Measurements from ENCODE around the gene FGF14. TPM values are rescaled to one million over a fixed set of nuclear protein-coding genes. Genes with fewer than 3 reads are reported as not detected.

FGF14 gene
- total RNA-seq, 2 experiments from 2014 or later = not detected

DNA sequence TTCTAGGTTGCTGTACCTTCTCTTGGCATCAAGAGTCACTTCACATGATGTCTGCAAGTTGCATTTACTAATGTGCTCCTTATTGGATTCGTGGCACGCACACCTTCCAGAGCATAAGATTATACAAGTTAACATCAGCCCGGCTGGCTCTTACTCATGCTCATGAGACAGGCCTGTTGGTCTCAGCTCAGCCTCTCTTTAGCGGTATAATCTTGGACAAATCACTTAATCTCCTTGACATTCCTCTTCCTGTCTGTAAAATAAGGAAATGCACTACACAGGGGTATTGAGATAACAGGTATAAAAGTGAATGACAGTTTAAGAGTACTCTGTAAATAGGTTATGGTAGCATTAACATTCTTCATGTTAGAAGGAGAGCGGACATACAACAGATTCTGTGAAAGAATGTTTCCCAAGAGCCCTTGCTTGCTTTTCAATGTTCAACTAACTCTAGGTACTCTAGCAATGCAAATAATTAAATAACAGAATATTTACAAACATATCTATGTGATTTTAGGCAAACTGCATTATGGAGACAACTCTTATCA lies 181.1 kb downstream of the FGF14 start:
- CTCF ChIA-PET = no interaction called here
- H3K27ac Mint-ChIP-seq = no peak overlapping the region

GRCh38 chr13:102214956-102215355 lies 186.9 kb downstream of the FGF14 start:
- Mint-ChIP-seq H3K27ac (no peak overlapping the region), H3K4me1 (no peaks in the 10 kb centered on the region), H3K36me3 (ENCODE audit: low read depth) (no peaks in the 10 kb centered on the region), H3K9me3 (no peaks in the 10 kb centered on the region), H3K4me3 (no peak overlapping the region), H3K27me3 (no peaks in the 10 kb centered on the region)
- CTCF ChIA-PET = no interaction called here
- POLR2A ChIA-PET = no interaction called here
- no peak for DNase-seq

More for the DNA sequence above, 181.1 kb downstream of the FGF14 start:
- Mint-ChIP-seq H3K27me3 (peaks cover 2% of the 10 kb centered on the region), H3K4me3 (no peak overlapping the region), H3K4me1 (no peaks in the 10 kb centered on the region), H3K36me3 (ENCODE audit: low read depth) (no peaks in the 10 kb centered on the region), H3K9me3 (no peaks in the 10 kb centered on the region)
- POLR2A ChIA-PET = no interaction called here
- DNase-seq = no peak

GRCh38 chr13:102212729-102213128 lies 189.1 kb downstream of the FGF14 start:
- no peak overlapping the region for H3K4me3 Mint-ChIP-seq
- ChIA-PET POLR2A (no interaction called here), CTCF (no interaction called here)
- no peak for DNase-seq
- H3K27me3 Mint-ChIP-seq = peaks cover under 1% of the 10 kb centered on the region
- H3K36me3 Mint-ChIP-seq (ENCODE audit: low read depth) = no peaks in the 10 kb centered on the region
- H3K27ac Mint-ChIP-seq = no peak overlapping the region
- no peaks in the 10 kb centered on the region for H3K9me3 Mint-ChIP-seq
- H3K4me1 Mint-ChIP-seq = no peaks in the 10 kb centered on the region

DNA sequence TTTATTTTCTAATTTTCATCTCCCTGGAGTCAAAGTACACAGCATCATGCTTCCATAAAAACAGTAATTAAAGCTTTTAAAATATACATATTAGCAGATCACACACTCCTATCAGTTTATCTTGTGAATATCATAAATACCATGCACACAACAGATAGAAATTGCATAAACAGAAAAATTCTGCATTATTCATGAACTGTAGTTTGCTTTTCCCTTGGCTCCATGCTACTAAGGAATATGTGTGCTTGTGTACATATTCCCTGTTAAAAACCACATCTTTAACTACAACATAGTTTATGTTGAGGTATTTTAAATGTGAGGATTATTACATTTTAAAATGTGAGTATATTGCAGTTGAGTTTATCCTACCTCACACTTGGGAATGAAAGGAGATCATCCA lies 193.5 kb downstream of the FGF14 start:
- POLR2A ChIA-PET = no interaction called here
- CTCF ChIA-PET = no interaction called here

DNA sequence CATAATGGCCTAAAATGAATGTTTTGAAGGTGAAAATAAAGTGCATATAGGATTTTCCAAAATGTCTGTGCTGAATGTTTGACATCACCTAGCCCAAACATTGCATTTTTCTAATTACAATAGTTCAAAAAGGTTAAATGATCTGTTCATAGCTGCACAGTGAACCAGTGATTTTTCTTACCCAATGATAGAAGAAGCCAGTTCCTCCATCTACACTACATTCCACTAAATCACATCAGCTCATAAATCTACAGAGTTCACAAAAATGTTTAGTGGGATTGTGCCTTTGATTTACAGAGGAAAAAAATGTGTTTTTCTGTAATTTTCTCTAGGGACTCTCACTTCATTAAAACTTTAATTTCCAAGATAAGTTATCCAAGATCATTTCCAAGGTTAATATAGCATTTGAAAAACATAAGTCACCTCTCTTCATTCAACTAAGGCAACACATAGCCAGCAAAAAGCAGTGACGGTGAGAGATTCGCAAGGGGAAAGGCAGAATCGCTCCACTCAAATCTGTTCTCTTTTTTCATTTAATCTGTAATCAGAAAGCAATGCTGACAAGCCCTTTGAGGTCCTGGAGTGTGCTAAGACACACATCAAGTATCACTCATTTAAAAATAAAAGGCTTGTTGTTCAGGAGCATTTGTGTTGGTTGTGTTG lies 194.0 kb downstream of the FGF14 start:
- CTCF ChIA-PET = no interaction called here

More for the DNA sequence above, 193.5 kb downstream of the FGF14 start:
- H3K27ac Mint-ChIP-seq = no peak overlapping the region
- peaks cover 2% of the 10 kb centered on the region for H3K27me3 Mint-ChIP-seq
- H3K4me1 Mint-ChIP-seq = no peaks in the 10 kb centered on the region
- no peaks in the 10 kb centered on the region for H3K36me3 Mint-ChIP-seq (ENCODE audit: low read depth)
- no peaks in the 10 kb centered on the region for H3K9me3 Mint-ChIP-seq
- no peak overlapping the region for H3K4me3 Mint-ChIP-seq
- DNase-seq = no peak

GRCh38 chr13:102203718-102204117 lies 198.1 kb downstream of the FGF14 start:
- no peaks in the 10 kb centered on the region for H3K9me3 Mint-ChIP-seq
- no peak overlapping the region for H3K27ac Mint-ChIP-seq
- no peak overlapping the region for H3K4me3 Mint-ChIP-seq
- peaks cover 2% of the 10 kb centered on the region for H3K27me3 Mint-ChIP-seq
- CTCF ChIA-PET = no interaction called here
- no peaks in the 10 kb centered on the region for H3K4me1 Mint-ChIP-seq
- no peak for DNase-seq
- no peaks in the 10 kb centered on the region for H3K36me3 Mint-ChIP-seq (ENCODE audit: low read depth)
- POLR2A ChIA-PET = no interaction called here

More for the DNA sequence above, 194.0 kb downstream of the FGF14 start:
- no peaks in the 10 kb centered on the region for H3K36me3 Mint-ChIP-seq (ENCODE audit: low read depth)
- no peak overlapping the region for H3K27ac Mint-ChIP-seq
- H3K9me3 Mint-ChIP-seq = no peaks in the 10 kb centered on the region
- no peak overlapping the region for H3K4me3 Mint-ChIP-seq
- peaks cover 2% of the 10 kb centered on the region for H3K27me3 Mint-ChIP-seq
- no peak for DNase-seq
- H3K4me1 Mint-ChIP-seq = no peaks in the 10 kb centered on the region
- POLR2A ChIA-PET = no interaction called here

DNA sequence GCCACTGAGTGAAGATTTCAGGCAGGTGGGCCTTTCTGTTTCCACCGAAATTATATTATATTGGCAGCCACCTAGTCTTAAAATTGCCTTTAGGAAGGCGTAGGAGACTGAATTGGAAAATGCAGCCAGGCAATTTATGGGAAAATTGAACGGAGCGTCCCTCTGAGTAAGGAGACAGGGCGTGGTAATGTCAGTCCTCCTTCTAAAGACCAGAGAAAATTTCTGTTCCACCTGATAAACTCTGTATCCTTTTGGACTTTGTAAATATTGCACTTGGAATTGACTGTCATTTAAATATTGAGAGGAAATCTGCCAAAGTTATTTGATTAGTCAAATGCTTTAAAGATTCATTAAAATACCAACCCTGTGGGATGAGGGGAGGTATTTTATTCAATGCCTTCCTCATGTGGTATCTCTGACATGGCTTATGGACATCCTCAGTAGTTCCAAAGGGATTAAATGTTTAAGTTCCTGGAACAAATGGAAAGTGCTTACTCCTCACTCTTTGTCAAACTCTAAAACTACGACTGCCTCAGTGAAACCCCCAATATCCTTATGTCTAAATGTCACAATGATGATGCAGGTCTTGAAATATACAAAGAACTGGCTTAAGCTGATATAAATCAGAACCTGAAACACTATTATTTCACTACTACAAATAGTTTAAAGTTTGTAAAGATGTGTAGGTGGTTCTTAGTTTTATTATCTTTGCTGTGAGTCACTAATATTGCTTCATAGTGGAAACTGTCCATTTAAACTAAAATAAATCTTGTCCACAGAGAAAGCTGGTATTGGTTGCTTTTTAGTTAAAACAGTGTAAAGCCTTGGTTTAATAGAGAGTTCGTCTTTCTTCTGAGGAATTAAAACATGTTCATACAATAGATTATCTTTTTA lies 203.2 kb downstream of the FGF14 start:
- Mint-ChIP-seq H3K36me3 (ENCODE audit: low read depth) (no peaks in the 10 kb centered on the region), H3K27ac (no peak overlapping the region), H3K27me3 (no peaks in the 10 kb centered on the region), H3K4me1 (no peaks in the 10 kb centered on the region), H3K9me3 (no peaks in the 10 kb centered on the region), H3K4me3 (no peak overlapping the region)
- ChIA-PET POLR2A (no interaction called here), CTCF (no interaction called here)
- DNase-seq = no peak

- ChIA-PET POLR2A (no interaction called here), CTCF (no interaction called here)
- Mint-ChIP-seq H3K36me3 (ENCODE audit: low read depth) (no peaks in the 10 kb centered on the region), H3K4me3 (no peak overlapping the region), H3K27ac (no peak overlapping the region), H3K9me3 (no peaks in the 10 kb centered on the region), H3K4me1 (peaks cover 5% of the 10 kb centered on the region), H3K27me3 (no peaks in the 10 kb centered on the region)
- no peak for DNase-seq
These were observed 204.7 kb downstream of the FGF14 start for GRCh38 chr13:102197193-102197592.

DNA sequence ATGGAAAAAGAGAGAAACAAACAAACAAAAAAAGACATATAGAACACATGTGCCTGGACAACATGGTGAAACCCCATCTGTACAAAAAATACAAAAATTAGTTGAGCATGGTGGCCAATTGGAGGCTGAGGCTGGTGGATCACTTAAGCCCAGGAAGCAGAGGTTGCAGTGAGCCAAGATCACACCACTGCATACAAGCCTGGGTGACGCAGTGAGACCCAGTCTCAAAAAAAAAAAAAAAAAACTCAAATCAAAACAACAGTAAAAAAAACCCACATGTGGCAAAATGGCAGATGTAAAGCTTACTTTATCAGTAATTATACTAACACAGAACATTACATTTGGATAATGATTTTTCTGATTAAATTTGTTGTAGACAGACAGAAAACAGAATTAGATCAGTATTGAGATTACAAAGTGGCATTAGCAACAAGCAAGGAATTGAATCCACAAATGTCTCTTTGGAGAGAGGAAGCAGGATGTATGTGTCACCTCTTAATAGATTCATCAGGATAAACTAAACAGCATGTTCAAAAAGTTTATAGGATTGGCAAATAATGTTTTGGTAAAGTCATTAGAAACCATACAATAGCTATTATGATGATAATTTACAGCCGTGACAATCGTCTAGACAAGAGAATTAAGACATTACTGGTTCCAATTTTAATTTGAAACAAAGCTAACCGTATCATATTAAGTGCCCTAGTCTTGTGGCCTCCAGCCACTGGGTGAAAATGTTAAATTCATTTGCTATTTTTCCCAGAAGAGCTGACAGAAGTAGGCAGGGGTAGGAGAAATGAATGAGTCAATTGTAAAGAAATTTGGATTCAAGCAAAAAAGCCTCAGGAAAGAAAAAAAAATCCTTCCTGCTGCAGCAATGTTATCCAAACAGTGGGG lies 206.0 kb downstream of the FGF14 start:
- Mint-ChIP-seq H3K36me3 (ENCODE audit: low read depth) (no peaks in the 10 kb centered on the region), H3K27me3 (peaks cover 1% of the 10 kb centered on the region), H3K27ac (no peak overlapping the region), H3K9me3 (no peaks in the 10 kb centered on the region), H3K4me3 (no peak overlapping the region), H3K4me1 (peaks cover 6% of the 10 kb centered on the region)
- DNase-seq = no peak
- ChIA-PET POLR2A (no interaction called here), CTCF (no interaction called here)

DNA sequence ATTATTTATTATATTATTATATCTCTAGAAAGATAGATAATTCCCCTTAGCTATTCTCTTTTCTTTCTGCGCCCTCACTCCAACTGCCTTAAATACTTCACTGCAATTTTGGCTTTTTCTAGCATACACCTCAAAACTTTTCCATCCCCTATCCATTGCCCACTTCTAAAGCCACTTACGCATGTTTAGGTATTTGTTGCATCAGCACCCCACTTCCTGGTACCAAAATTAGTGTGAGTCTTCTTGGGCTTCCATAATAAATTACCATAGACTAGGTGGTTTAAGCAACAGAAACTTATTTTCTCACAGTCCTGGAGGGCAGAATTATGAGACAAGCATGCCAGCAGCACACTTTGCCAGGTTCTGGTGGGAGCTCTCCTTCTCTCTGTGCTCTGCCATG lies 209.0 kb downstream of the FGF14 start:
- no peak overlapping the region for H3K27ac Mint-ChIP-seq
- POLR2A ChIA-PET = no interaction called here
- CTCF ChIA-PET = no interaction called here
- H3K36me3 Mint-ChIP-seq (ENCODE audit: low read depth) = no peaks in the 10 kb centered on the region
- peaks cover 1% of the 10 kb centered on the region for H3K27me3 Mint-ChIP-seq
- H3K9me3 Mint-ChIP-seq = peaks cover 2% of the 10 kb centered on the region
- no peak overlapping the region for H3K4me3 Mint-ChIP-seq
- peaks cover 6% of the 10 kb centered on the region for H3K4me1 Mint-ChIP-seq
- DNase-seq = no peak

GRCh38 chr13:102191951-102192502 lies 209.8 kb downstream of the FGF14 start:
- Mint-ChIP-seq H3K4me1 (peaks cover 6% of the 10 kb centered on the region), H3K27ac (no peak overlapping the region), H3K9me3 (peaks cover 2% of the 10 kb centered on the region), H3K4me3 (no peak overlapping the region), H3K36me3 (ENCODE audit: low read depth) (no peaks in the 10 kb centered on the region), H3K27me3 (peaks cover 1% of the 10 kb centered on the region)
- CTCF ChIA-PET = interaction anchor here (0.6 kb wide), 1 partner anchor 491 kb away, joined by 3 read pairs; no protein-coding TSS in a partner anchor
- POLR2A ChIA-PET = no interaction called here
- no peak for DNase-seq

DNA sequence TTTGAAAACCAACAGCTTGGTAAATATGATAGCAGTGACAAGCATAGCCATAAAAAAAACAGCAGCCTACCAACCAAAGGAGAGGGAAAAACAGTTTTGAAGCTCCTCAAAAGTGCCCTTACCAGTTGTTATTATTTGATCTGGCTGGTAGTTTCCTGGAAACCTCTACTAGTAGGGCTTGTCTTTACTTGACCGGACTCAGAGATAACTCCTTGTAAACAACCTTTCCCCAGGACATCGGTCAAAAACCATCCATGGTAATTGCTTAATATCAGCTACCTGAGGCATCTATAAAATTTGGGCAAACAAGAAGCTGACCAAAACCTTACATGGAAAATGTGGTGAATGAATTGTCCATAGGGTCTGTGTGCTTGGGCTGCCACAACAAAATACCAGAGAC lies 210.9 kb downstream of the FGF14 start:
- Mint-ChIP-seq H3K36me3 (ENCODE audit: low read depth) (no peaks in the 10 kb centered on the region), H3K4me1 (peaks cover 6% of the 10 kb centered on the region), H3K9me3 (peaks cover 2% of the 10 kb centered on the region), H3K27me3 (peaks cover 1% of the 10 kb centered on the region), H3K27ac (no peak overlapping the region), H3K4me3 (no peak overlapping the region)
- CTCF ChIA-PET = no interaction called here
- no peak for DNase-seq
- POLR2A ChIA-PET = no interaction called here

Measured in activated CD4-positive, alpha-beta T cell treated with anti-CD3 and anti-CD28 coated beads, Interleukin-2, amount 10 ng/mL, durations not matched to agents 7 days and 5 days (primary cell).